Colonic mucosa (tissue), 4 donors: ENCODE results near the gene SEMA6D. TPM values are rescaled to one million over a fixed set of nuclear protein-coding genes. Genes with fewer than 3 reads are reported as not detected.

Experiments
- DNase-seq: peaks from one replicate; pipeline ENCODE4 v3.0.0-alpha.2; 2020
- H3K27ac ChIP-seq: fragments of 200-600 bp; one replicate; pipeline ENCODE4 v1.8.0; 2021
- H3K27me3 ChIP-seq: fragments of 200-600 bp; one replicate; pipeline ENCODE4 v1.8.0; 2021
- H3K36me3 ChIP-seq: fragments of 200-600 bp; one replicate; pipeline ENCODE4 v1.8.0; 2021
- H3K4me1 ChIP-seq: fragments of 200-600 bp; one replicate; pipeline ENCODE4 v1.8.0; 2021; ENCODE audit warnings: mild to moderate bottlenecking
- H3K4me3 ChIP-seq: fragments of 200-600 bp; one replicate; pipeline ENCODE4 v1.8.0; 2021
- H3K9ac ChIP-seq, 2 donors: one replicate each; pipeline ENCODE4 v1.7.0; 2013; ENCODE audit warnings: control low read depth in 2 of 2, low read depth in 2 of 2, low read length in 2 of 2
- H3K9me3 ChIP-seq: fragments of 200-600 bp; one replicate; pipeline ENCODE4 v1.8.0; 2021
- intact Hi-C: fragments of 100-400 bp; cut with DNase I; formaldehyde crosslinking; loops from one replicate; pipeline ENCODE4 v1.14.1; 2022
- total RNA-seq, 2 donors: library from RNA; stranded (reverse); fragmentation: NEBNext Ultra II Directional in 1 of 2; extraction: Animal tissue kit (Norgen Biotek cat#: 25700) in 1 of 2; gene quantifications; one replicate each; pipeline ENCODE4 v1.2.1, GENCODE V29; 2021
- TF ChIP-seq, protein P1 (sequence below): fragments of 200-600 bp; IDR thresholded peaks from one replicate; pipeline ENCODE4 v1.8.0; 2022; ENCODE audit warnings: antibody characterized with exemption, mild to moderate bottlenecking
- donor health status: healthy.
- donor health status: DM: no; HTN: no; CAD: no.
- donor health status: DM: no; HTN: no; CAD: no.

Gene SEMA6D
- total RNA-seq, 2 donors from 2014 or later: 26.4 to 34.7 TPM

DNA sequence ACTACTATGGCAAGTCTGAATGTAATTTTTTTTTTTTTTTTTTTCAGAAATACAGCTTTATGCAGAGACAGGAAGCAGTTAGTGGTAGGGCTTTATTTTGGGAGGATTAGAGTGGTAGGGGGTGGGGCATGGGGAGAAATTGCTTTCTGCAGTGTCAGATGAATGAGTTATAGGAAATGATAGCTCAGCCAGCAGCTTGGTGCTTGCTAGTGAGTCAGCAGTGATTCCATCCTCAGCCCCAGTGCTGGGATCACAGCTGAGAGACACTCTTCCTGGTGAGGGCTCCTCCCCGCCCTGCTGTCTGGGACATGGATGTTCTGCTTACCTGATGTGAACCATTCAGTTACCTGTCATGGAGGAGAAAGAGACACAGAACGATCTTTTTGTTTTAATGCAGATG lies 39.6 kb downstream of the SEMA6D start:
- intact Hi-C loops: no loop called here
- Histone ChIP-seq H3K9me3 (no peaks in the 10 kb centered on the region), H3K27ac (no peak overlapping the region), H3K4me1 (no peaks in the 10 kb centered on the region), H3K27me3 (no peaks in the 10 kb centered on the region), H3K4me3 (no peak overlapping the region), H3K9ac (no peak overlapping the region), H3K36me3 (peaks cover 9% of the 10 kb centered on the region)
- TF ChIP-seq, protein P1, sequence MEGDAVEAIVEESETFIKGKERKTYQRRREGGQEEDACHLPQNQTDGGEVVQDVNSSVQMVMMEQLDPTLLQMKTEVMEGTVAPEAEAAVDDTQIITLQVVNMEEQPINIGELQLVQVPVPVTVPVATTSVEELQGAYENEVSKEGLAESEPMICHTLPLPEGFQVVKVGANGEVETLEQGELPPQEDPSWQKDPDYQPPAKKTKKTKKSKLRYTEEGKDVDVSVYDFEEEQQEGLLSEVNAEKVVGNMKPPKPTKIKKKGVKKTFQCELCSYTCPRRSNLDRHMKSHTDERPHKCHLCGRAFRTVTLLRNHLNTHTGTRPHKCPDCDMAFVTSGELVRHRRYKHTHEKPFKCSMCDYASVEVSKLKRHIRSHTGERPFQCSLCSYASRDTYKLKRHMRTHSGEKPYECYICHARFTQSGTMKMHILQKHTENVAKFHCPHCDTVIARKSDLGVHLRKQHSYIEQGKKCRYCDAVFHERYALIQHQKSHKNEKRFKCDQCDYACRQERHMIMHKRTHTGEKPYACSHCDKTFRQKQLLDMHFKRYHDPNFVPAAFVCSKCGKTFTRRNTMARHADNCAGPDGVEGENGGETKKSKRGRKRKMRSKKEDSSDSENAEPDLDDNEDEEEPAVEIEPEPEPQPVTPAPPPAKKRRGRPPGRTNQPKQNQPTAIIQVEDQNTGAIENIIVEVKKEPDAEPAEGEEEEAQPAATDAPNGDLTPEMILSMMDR: no peak
- peak; percentile 30 for DNase-seq

DNA sequence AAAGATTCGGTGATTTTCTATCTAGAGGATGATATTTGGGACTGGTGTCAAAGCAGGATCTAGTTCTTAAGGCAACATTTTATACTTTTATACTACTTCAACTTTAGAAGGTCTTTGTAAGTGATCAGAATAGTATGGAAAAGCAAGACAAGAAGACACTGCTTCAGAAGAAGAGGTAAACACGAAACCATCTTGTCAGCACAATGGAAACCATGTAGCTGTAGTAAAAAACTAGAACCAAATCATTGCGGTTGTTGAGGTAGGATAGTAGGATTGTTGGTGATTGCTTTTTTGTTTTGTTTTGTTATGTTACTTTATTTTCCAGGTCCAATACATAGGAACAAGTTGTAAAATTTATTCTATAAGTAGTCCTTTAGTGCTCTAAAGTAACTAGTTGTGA lies 40.0 kb downstream of the SEMA6D start:
- Histone ChIP-seq H3K4me1 (no peaks in the 10 kb centered on the region), H3K9ac (no peak overlapping the region), H3K36me3 (peaks cover 10% of the 10 kb centered on the region), H3K4me3 (no peak overlapping the region), H3K27me3 (no peaks in the 10 kb centered on the region), H3K9me3 (no peaks in the 10 kb centered on the region), H3K27ac (no peak overlapping the region)
- intact Hi-C loops: no loop called here
- no peak for DNase-seq
- TF ChIP-seq, protein P1: no peak

DNA sequence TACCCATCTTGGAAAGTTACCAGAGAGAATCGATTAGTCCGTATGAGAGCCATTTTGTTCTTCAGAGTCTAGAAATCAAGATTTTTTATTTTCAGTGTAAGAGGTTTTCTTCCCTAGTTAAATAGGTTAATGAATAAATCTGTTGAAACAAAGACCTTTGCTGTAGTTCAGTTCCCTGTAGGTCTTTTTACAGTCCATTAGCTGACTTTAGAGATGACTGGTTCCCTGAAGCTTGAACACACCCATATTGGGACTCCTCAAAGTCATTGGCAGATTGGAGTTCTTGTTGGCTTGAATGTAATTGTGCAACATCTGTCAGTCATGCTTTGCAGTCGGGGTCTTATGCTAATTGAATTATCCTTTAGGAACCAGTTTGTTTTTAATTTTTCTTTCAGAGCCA lies 45.3 kb downstream of the SEMA6D start:
- Histone ChIP-seq H3K4me1 (no peaks in the 10 kb centered on the region), H3K9me3 (no peaks in the 10 kb centered on the region), H3K27me3 (no peaks in the 10 kb centered on the region), H3K36me3 (peaks cover 10% of the 10 kb centered on the region), H3K4me3 (no peak overlapping the region), H3K27ac (no peak overlapping the region), H3K9ac (no peak overlapping the region)
- no peak for DNase-seq
- intact Hi-C loops: no loop called here
- TF ChIP-seq, protein P1: no peak

DNA sequence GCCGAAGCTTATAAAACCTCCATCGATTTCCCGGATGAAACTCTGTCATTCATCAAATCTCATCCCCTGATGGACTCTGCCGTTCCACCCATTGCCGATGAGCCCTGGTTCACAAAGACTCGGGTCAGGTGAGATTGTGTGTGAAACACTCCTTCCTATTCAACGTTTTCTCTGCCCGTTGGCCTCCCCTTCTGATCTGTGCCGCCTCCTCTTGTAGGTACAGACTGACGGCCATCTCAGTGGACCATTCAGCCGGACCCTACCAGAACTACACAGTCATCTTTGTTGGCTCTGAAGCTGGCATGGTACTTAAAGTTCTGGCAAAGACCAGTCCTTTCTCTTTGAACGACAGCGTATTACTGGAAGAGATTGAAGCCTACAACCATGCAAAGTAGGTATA lies 47.4 kb downstream of the SEMA6D start:
- intact Hi-C loops: no loop called here
- no peaks in the 10 kb centered on the region for H3K9me3 ChIP-seq
- H3K36me3 ChIP-seq: peaks cover 10% of the 10 kb centered on the region
- H3K9ac ChIP-seq: no peak overlapping the region
- H3K4me3 ChIP-seq: no peak overlapping the region
- no peaks in the 10 kb centered on the region for H3K27me3 ChIP-seq
- no peak for DNase-seq
- TF ChIP-seq, protein P1: no peak
- no peak overlapping the region for H3K27ac ChIP-seq
- no peaks in the 10 kb centered on the region for H3K4me1 ChIP-seq

DNA sequence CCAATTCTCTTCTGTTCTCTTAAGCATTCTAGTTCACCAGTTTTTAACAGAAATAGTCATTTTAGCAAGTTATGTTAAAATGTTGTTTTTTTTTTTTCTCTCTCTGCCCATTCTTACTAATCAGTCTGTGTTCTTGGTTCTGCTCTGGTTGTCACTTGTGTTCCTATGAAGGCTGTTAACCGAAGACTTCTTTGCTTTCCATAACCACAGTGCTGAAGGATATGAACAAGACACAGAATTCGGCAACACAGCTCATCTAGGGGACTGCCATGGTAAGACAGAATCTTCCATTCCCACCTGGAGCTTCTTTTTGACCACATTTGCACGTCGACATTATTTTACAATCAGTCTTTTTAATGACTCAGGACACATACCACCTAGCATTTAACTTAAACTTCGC lies 49.1 kb downstream of the SEMA6D start:
- Histone ChIP-seq H3K4me3 (no peak overlapping the region), H3K9ac (no peak overlapping the region), H3K9me3 (no peaks in the 10 kb centered on the region), H3K27ac (no peak overlapping the region), H3K4me1 (no peaks in the 10 kb centered on the region), H3K36me3 (peaks cover 13% of the 10 kb centered on the region), H3K27me3 (no peaks in the 10 kb centered on the region)
- TF ChIP-seq, protein P1: no peak
- intact Hi-C loops: no loop called here
- DNase-seq: no peak

DNA sequence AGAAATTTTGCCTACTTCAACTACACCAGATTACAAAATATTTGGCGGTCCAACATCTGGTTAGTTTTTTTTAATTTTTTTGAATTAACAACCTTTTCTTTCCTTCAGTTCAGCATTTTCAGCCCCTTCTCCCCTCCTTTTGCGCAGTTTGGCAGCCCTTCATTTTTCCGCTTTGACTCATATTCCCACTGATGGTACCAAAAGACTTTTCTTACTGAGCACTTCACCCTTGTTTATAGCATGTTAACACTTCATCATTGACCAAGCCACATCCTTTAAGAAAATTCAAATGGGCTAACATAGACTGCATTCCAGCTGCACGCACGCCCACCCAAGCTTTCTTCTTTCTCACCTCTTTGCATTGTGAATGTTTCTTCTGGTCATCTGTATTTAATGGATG lies 49.7 kb downstream of the SEMA6D start:
- H3K27ac ChIP-seq: no peak overlapping the region
- H3K27me3 ChIP-seq: no peaks in the 10 kb centered on the region
- H3K36me3 ChIP-seq: peaks cover 8% of the 10 kb centered on the region
- no peak overlapping the region for H3K4me3 ChIP-seq
- no peaks in the 10 kb centered on the region for H3K9me3 ChIP-seq
- H3K9ac ChIP-seq: no peak overlapping the region
- TF ChIP-seq, protein P1: no peak
- no peak for DNase-seq
- intact Hi-C loops: no loop called here
- no peaks in the 10 kb centered on the region for H3K4me1 ChIP-seq
